Endothelial cell of umbilical vein (primary cell): ENCODE measurements around the gene RNASE8. TPM values are rescaled to one million over a fixed set of nuclear protein-coding genes. Genes with fewer than 3 reads are reported as not detected.

ENCODE experiments used
- BruUV-seq: library from RNA; stranded (reverse); fragments of 400-500 nt; replicated peaks from 2 replicates; lab custom pipeline; 2021; lab: Mats Ljungman, UMichigan
- CTCF ChIA-PET: fragments of 300-600, 350-600 bp; sonication (Branson Sonifier 250); formaldehyde crosslinking; loops from one replicate; lab custom pipeline; 2021; ENCODE audit warnings: antibody characterized with exemption, inconsistent platforms; lab: Charles Lee
- POLR2A ChIA-PET: fragments of 300-600, 350-600 bp; sonication (Branson Sonifier 250); formaldehyde crosslinking; loops from one replicate; lab custom pipeline; 2021; ENCODE audit warnings: antibody characterized with exemption, inconsistent platforms; lab: Charles Lee
- DNase-seq: peaks from one replicate; pipeline ENCODE4 v3.0.0-alpha.2; 2011; ENCODE audit warnings: low read depth, low spot score
- FAIRE-seq: peaks from 2 replicates; lab custom pipeline; 2011; peaks lifted over from hg19 to GRCh38; lab: Jason Lieb, UNC
- H2AFZ ChIP-seq: 2 replicates; pipeline ENCODE4 v1.6.0; 2012; ENCODE audit warnings: low read depth, low read length, control low read depth, inconsistent platforms
- H3K27ac ChIP-seq: 2 replicates; pipeline ENCODE4 v1.5.1; 2011; ENCODE audit warnings: low read depth, mild to moderate bottlenecking, control low read depth, low read length, moderate library complexity; ENCODE audit not compliant: insufficient read depth
- H3K27me3 ChIP-seq, 2 experiments: 2 replicates each; pipeline versions ENCODE4 v1.6.0 to v1.6.1; 2011; ENCODE audit warnings: low read length in 2 of 2, mixed read lengths in 1 of 2; ENCODE audit not compliant: control insufficient read depth in 2 of 2, insufficient read depth in 2 of 2
- H3K36me3 ChIP-seq, 2 experiments: 2 replicates in 1 of 2; 3 replicates in 1 of 2; pipeline ENCODE4 v1.5.1; 2011; ENCODE audit warnings: low read length in 2 of 2, mild to moderate bottlenecking in 1 of 2, moderate library complexity in 1 of 2; ENCODE audit not compliant: control insufficient read depth in 2 of 2, insufficient read depth in 2 of 2; ENCODE audit errors: extremely low read depth in 1 of 2
- H3K4me1 ChIP-seq: 3 replicates; pipeline ENCODE4 v1.5.1; 2011; ENCODE audit warnings: mild to moderate bottlenecking, low read length; ENCODE audit not compliant: control insufficient read depth, insufficient read depth; ENCODE audit errors: extremely low read depth
- H3K4me2 ChIP-seq: 2 replicates; pipeline ENCODE4 v1.6.1; 2011; ENCODE audit warnings: low read length, control low read depth, mixed read lengths; ENCODE audit not compliant: insufficient read depth
- H3K4me3 ChIP-seq, 3 experiments: fragments of 200-600 bp in 1 of 3; sonication (generic), shearing (Covaris generic) in 1 of 3; replicated peaks in 1 of 3; 2 replicates each; pipeline ENCODE4 v1.5.1; 2011 to 2016; ENCODE audit warnings: control low read depth in 3 of 3, low read length in 3 of 3, mild to moderate bottlenecking in 2 of 3, inconsistent platforms in 1 of 3, low read depth in 1 of 3, moderate library complexity in 1 of 3; ENCODE audit not compliant: insufficient read depth in 1 of 3
- H3K79me2 ChIP-seq: 2 replicates; pipeline ENCODE4 v1.6.0; 2012; ENCODE audit warnings: low read length, inconsistent platforms; ENCODE audit not compliant: control insufficient read depth, insufficient read depth
- H3K9ac ChIP-seq: replicated peaks from 2 replicates; pipeline ENCODE3; 2011; ENCODE audit warnings: low read length, control low read depth; ENCODE audit not compliant: insufficient read depth; ENCODE audit errors: extremely low read depth
- H3K9me1 ChIP-seq: replicated peaks from 3 replicates; pipeline ENCODE4 v1.6.0; 2011; ENCODE audit warnings: mild to moderate bottlenecking, low read length; ENCODE audit not compliant: control insufficient read depth, insufficient read depth; ENCODE audit errors: extremely low read depth
- H3K9me3 ChIP-seq: replicated peaks from 2 replicates; pipeline ENCODE4 v1.5.1; 2012; ENCODE audit warnings: low read length, inconsistent platforms; ENCODE audit not compliant: control insufficient read depth, insufficient read depth
- H4K20me1 ChIP-seq: replicated peaks from 2 replicates; pipeline ENCODE3; 2011; ENCODE audit warnings: mild to moderate bottlenecking, low read length; ENCODE audit not compliant: control insufficient read depth, insufficient read depth; ENCODE audit errors: extremely low read depth
- POLR2AphosphoS5 ChIP-seq: IDR thresholded peaks from 2 replicates; pipeline ENCODE4 v1.6.1; 2012; ENCODE audit warnings: low read depth, mild to moderate bottlenecking, control low read depth, low read length, moderate library complexity; ENCODE audit not compliant: insufficient read depth
- dilution Hi-C: fragments of 300-500 bp; cut with MboI; formaldehyde crosslinking; loops from one replicate; pipeline ENCODE4 v1.15.0; 2019; ENCODE audit warnings: low sequenced_read_pairs; ENCODE audit not compliant: extremely low pct_ligation_motif_present
- intact Hi-C: fragments of 100-400 bp; cut with micrococcal nuclease; formaldehyde crosslinking; loops from one replicate; pipeline ENCODE4 v1.10.0; 2022
- polyA plus RNA-seq, 4 experiments: library from polyadenylated mRNA; depleted of rRNA in 3 of 4; stranded (reverse) in 3 of 4; unstranded in 1 of 4; fragments of >200 nt; gene quantifications; 2 replicates each; pipeline versions ENCODE4 v1.2.1 to v1.2.3, GENCODE V29; 2011 to 2012; ENCODE audit warnings: missing spikeins in 1 of 4
- total RNA-seq: library from RNA; stranded (reverse); gene quantifications from 2 replicates; pipeline ENCODE4 v1.2.3, GENCODE V29; 2021
- TF ChIP-seq, protein P1 (sequence below), 2 donors: IDR thresholded peaks; 1 replicate in 1 of 2; 2 replicates in 1 of 2; pipeline ENCODE4 v1.5.1; 2011; ENCODE audit warnings: low read length in 2 of 2, mild to moderate bottlenecking in 2 of 2, moderate library complexity in 2 of 2, control low read depth in 1 of 2, inconsistent platforms in 1 of 2, low read depth in 1 of 2; ENCODE audit not compliant: insufficient read depth in 1 of 2; ENCODE audit errors: extremely low read depth in 1 of 2

RNASE8 gene
- total and polyA plus RNA-seq, 2 donors (not counting 3 experiments of a cell fraction or from before 2014, with no cell fraction given) = not detected

DNA sequence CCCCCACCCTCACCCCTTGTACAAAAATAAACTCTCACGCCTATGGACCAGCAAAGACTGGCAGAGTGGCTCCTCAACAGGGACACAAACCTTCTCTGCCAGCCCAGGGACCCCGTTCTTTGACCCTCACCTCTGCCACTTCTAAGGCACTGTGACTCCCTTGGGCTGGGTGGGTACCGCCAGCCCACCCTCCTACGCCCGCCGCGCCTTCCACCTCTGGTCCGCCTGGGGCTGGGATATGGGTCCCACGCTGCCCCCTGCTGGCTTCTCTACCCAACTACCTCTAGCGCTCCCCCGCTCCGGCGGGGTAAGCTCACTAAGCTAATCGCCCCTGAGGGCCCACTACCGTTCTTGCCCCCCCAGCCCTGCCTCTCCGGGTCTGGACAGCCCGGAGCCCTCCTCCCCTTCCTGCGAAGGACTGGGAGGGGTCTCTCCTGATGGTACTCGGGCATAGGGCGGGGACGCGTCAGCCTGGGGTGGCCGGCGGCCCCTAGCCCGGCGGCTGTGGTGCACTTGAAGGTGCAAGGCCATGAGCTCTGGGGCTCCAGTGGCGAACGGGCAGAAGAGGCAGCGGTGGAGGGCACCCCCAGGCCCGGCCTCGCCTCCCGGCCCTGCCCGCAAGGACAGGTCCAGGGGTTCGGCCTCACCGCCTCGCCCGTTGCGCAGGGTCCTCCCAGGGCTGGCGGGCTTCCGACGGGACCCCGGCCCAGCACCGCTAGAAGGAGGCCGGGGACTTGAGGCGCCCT, 32.7 kb downstream of the RNASE8 start:
- intact Hi-C loops = no loop called here
- ChIA-PET POLR2A (no interaction called here), CTCF (interaction anchor here (0.5 to 5.8 kb wide), 6 partner anchors 13 to 76 kb away, joined by 3 to 60 read pairs (median 22); partner anchors contain the start of gene ARHGEF40)
- no peak overlapping the region for H3K27ac ChIP-seq
- H3K79me2 ChIP-seq = no peaks in the 10 kb centered on the region
- FAIRE-seq (no peak), DNase-seq (no peak)
- no peak overlapping the region for H2AFZ ChIP-seq
- dilution Hi-C loops = no loop called here
- H3K27me3 ChIP-seq = no peaks in the 10 kb centered on the region
- no peak overlapping the region for H3K4me2 ChIP-seq
- no peaks in the 10 kb centered on the region for H3K9me1 ChIP-seq
- BruUV-seq = no TSS peak
- no peak overlapping the region for H3K9ac ChIP-seq
- no peaks in the 10 kb centered on the region for H4K20me1 ChIP-seq
- no peaks in the 10 kb centered on the region for H3K9me3 ChIP-seq
- TF ChIP-seq, protein P1, sequence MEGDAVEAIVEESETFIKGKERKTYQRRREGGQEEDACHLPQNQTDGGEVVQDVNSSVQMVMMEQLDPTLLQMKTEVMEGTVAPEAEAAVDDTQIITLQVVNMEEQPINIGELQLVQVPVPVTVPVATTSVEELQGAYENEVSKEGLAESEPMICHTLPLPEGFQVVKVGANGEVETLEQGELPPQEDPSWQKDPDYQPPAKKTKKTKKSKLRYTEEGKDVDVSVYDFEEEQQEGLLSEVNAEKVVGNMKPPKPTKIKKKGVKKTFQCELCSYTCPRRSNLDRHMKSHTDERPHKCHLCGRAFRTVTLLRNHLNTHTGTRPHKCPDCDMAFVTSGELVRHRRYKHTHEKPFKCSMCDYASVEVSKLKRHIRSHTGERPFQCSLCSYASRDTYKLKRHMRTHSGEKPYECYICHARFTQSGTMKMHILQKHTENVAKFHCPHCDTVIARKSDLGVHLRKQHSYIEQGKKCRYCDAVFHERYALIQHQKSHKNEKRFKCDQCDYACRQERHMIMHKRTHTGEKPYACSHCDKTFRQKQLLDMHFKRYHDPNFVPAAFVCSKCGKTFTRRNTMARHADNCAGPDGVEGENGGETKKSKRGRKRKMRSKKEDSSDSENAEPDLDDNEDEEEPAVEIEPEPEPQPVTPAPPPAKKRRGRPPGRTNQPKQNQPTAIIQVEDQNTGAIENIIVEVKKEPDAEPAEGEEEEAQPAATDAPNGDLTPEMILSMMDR (IDR thresholded peaks at IDR 0.05; ENCODE audit: extremely low read depth in 1 of 2, insufficient read depth in 1 of 2, low read depth in 1 of 2, low read length in 2 of 2) = peak; percentile 26 to 34
- no peak for TF ChIP-seq POLR2AphosphoS5
- peaks cover 0 to 3% of the 10 kb centered on the region in 2 experiments for H3K36me3 ChIP-seq
- H3K4me1 ChIP-seq = no peaks in the 10 kb centered on the region
- no peak overlapping the region for H3K4me3 ChIP-seq
